HG03469 (cell line): ENCODE measurements around the gene EPHB6.

Experiments
- ATAC-seq: cut with Tn5 transposase; IDR thresholded peaks from one replicate; pipeline ENCODE4 v1.9.1; 2021; ENCODE audit warnings: mild to moderate bottlenecking, moderate library complexity, moderate number of reproducible peaks; ENCODE audit not compliant: unreplicated experiment

EPHB6 gene

GRCh38 chr7:142894112-142894984, 39.5 kb downstream of the EPHB6 start:
- no peak for ATAC-seq

DNA sequence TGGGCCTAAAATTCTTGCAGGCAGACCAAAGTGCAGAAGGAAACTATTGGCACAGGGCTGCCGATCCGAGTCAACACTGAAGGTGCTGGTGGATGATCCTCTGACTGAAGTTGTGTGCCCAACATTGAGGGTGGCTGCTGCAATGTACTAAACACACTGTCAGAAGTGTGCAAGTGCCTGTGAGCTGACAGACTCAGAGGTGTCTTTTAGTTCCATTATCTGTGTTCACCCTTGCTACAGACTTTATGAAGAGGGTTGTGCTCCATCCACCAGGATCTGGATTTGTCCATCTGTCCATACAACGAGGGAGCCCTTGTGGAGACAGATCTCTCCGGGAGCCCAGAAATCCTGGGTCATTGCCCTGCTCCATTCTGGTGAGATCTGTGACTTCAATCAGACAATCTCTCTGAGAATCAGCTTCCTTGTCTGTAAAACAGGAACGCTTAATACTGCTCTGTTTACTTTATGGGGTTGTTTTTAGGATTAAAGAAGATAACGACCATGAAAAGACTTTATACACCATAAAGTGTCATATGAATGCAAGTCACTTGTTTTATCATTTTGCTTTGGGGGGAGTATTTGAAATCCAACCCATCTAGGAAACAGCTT, 40.2 kb downstream of the EPHB6 start:
- ATAC-seq: no peak

DNA sequence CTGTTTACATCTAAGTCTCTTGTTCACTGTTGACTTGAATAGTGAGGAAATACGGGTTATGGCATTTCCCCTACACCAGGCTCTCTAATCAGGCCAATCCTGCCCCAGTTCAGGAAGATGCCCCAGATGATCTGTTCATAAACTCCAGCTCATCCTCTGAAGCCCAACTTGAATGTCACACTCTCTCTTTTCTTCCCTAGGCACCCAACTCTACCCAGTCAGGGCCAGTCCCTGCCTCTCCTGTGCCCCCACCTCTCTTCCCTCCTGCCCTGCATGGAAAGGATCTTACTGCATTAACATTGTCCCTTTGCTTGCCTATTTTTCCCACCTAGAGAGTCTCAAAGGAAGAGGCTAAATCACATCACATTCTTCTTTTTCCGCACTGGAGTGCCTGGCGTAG, 41.3 kb downstream of the EPHB6 start:
- no peak for ATAC-seq

DNA sequence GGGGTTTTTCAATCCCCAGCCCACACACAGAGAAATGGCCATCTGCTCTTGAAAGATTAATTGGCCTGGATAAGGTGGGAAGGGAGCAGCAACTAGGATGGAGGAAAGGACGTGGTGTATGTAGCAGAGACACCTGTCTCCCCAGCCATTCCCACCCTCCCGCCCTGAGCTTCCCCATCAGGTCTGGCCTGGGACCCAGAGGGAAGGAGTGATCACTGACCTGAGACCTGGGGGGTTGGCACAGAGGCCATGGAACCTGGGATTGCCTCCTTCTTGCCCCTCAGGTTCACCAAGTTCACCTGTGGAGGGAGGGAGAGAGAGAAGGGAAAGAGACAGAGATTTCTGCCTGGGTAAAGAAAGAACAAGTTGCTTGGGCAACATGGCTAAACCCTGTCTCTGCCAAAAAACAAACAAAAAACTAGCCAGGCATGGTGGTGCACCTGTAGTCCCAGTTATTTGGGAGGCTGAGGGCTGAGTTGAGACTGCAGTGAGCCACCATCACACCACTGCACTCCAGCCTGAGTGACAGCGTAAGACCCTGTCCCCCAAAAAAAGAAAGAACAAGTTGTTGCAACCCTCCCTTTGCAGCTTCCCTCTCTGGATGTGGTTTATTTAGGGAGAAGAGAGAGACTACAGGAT, 42.0 kb downstream of the EPHB6 start:
- ATAC-seq: no peak

- no peak for ATAC-seq
These were observed 42.8 kb downstream of the EPHB6 start for GRCh38 chr7:142897691-142898090.

GRCh38 chr7:142898377-142899170, 43.7 kb downstream of the EPHB6 start:
- no peak for ATAC-seq

DNA sequence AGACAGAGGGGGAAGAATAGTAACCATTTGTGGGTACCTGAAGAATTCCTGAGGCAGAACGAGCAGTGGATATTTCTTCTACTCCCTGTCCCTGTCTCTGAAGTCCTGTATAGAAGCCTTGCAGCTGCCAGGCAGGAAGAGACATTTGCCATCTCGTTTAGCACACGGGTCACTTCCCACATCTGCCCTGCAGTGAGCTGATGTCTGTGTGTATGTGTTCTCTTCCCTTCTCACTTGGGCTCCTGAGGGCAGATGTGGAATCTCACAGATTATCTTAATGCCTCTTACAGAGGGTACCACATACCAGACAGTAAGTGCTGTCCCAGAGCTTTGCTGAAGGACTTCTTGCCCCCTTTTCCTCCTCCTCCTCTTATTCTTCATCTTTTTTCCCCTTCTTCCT, 44.8 kb downstream of the EPHB6 start:
- ATAC-seq: no peak

DNA sequence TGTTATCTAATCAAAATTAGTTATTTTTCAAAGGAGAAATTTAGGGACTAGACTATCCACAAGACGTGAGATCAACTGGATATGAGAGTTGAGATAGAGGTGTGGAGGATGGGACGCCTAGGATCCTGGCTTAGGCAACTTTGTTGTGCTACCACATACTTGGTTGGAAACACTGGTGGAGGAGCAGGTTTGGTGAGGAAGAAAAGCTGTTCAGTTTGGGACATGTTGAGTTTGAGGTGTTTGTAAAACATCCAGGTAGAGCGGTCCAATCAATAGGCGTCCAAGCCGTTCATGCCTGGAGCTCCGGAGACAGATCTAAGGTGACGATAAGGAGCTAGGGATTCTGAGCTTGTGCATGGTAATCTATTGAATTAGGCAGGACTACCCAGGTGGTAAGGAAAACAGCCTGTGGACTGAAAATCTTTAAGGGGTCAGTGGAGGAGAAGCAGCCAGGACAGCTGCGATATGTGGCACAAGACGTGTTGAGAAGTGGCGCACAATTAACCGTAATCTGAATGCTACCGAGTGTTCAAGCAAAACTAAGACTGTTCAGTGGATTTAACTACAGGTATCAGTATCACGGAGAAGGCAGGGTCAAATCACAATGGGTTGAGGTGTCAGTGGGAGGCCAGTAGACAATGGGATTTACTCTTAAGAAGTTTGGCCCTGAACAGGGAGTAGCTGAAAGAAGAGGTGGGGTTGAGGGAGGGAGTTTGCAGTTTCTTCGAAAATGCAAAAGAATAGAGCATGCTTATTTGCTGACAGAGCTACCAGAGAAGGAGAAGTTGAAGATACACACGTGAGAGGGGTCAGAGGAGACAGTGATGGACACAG, 46.8 kb downstream of the EPHB6 start:
- no peak for ATAC-seq

DNA sequence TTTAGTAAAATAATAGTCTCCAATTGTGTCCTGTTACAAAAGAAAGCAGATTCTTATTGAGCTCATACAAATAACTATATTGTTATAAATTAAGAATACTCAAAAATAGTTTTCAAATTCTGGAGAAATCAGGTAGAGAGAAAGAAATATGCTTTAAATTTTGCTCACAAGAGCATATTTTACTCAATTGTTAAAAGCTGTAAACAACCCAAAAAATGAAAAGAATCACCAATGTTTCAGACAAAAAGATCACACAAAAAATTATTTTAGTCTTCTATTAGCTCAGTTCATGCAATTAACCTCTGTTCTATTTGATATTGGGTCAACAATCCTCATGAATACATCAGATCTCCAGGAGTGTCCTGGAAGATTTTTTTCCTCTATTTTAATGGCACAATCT, 49.3 kb downstream of the EPHB6 start:
- no peak for ATAC-seq

DNA sequence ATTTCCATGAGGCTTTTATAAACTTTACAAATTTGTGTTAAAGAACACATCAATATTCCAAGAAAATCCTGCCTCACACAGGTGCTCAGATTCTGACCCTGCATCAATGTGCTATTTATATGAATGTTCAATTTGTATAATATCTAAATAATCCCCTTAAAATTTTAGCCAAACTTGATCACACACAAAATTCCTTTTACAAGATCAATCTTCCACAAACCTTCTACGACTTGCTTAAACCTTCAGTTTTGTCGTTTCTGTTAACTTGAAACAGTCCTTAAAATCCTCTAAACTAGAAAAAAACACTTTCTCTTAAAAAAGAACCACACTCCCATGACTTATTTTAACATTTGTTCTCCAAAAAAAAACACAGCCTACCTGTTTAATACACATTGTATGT, 50.9 kb downstream of the EPHB6 start:
- no peak for ATAC-seq

DNA sequence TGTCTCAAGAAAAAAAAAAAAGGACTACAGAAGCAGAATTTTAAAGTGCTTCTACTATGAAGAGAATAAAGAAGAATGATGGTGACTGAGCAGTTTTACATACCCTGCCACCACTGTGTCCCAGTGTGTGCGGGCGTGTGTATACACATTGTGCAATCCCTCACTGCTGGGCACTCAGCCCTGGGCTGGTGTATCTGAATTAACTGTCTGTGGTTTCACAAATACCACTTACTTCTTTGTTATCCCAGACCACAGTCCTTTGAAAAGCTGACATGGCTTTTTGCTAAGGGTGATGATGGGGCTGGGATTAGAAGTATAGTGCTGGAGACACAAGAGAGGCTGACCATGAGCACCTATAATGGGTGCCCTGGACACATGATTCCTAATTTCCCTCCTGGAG, 51.8 kb downstream of the EPHB6 start:
- ATAC-seq: no peak

GRCh38 chr7:142908290-142908689, 53.4 kb downstream of the EPHB6 start:
- no peak for ATAC-seq

GRCh38 chr7:142908921-142909890, 54.3 kb downstream of the EPHB6 start:
- ATAC-seq: no peak

GRCh38 chr7:142910031-142910433, 55.2 kb downstream of the EPHB6 start:
- ATAC-seq: no peak

GRCh38 chr7:142910481-142910880, 55.6 kb downstream of the EPHB6 start:
- no peak for ATAC-seq

DNA sequence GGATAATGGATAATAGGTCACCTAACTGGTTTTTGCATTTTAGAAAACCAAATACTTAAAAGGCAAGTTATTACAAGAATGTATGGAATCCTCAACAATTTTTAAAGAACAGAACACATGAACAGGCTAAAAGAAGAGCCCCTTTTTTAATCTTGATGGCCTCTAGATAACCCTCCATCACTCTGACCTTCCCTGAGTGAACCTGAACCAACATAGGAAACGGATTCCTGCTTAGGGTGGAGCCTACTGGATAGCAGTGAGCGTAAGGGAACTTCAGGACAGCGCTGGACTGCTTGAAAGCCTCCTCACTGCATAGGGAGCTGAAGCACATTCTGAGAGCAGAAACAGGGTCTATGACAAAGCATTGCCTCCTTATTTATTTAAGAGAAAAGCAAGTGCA, 58.2 kb downstream of the EPHB6 start:
- ATAC-seq: no peak

- no peak for ATAC-seq
These were observed 58.7 kb downstream of the EPHB6 start for GRCh38 chr7:142913566-142913965.

GRCh38 chr7:142914121-142914520, 59.2 kb downstream of the EPHB6 start:
- no peak for ATAC-seq

DNA sequence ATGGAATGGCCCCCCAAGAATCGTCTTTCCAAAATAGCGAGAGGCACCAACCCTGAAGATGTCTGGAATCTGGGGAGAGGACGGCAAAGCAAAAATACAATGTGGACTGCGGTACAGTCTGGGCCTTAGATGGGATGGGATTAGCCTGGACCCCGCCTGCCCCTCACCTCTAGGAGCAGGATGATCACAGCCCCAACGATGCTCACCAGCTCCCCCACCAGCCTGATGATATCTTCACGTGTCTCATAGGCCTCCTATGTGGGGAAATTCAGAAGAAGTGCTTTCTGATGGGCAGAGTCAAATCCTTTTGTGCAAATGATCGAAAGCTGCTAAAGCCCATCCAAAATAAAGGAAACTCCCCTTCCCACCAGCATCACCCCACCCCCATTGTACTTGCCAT, 60.4 kb downstream of the EPHB6 start:
- no peak for ATAC-seq
